ENCODE data around the gene PLXNA2.

PLXNA2 gene

DNA sequence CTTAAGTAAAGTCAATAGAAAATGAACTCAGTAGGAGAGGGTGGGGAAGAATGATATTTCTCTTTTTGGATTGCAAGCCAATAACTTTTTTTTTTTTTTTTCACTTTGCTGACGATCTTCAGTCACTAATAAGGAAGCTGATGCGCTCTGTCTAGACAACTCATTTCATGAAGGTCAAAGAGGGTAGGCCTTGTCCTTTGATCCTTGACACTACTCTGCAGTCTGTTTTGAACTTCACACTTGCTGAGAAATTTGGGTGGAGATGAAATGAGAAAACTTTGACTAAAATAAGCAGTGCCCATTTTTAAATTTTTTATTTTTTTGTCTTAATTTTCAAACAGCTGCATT lies 20.9 kb upstream of the PLXNA2 start:
- H3K4me3 ChIP-seq (ENCODE audit: severe bottlenecking): no peak overlapping the region
- no peaks in the 10 kb centered on the region for H3K27me3 ChIP-seq (ENCODE audit: insufficient read depth, poor library complexity, severe bottlenecking)
- no peak for ATAC-seq (ENCODE audit: low read depth)
- DNase-seq (ENCODE audit: low spot score): no peak
- no peak overlapping the region for H3K27ac ChIP-seq (ENCODE audit: poor library complexity, severe bottlenecking)
- H3K9me3 ChIP-seq (ENCODE audit: severe bottlenecking): no peaks in the 10 kb centered on the region
- no peaks in the 10 kb centered on the region for H3K36me3 ChIP-seq (ENCODE audit: low read depth)
- H3K4me1 ChIP-seq (ENCODE audit: insufficient read depth, poor library complexity, severe bottlenecking): no peaks in the 10 kb centered on the region
- TF ChIP-seq, protein P1, sequence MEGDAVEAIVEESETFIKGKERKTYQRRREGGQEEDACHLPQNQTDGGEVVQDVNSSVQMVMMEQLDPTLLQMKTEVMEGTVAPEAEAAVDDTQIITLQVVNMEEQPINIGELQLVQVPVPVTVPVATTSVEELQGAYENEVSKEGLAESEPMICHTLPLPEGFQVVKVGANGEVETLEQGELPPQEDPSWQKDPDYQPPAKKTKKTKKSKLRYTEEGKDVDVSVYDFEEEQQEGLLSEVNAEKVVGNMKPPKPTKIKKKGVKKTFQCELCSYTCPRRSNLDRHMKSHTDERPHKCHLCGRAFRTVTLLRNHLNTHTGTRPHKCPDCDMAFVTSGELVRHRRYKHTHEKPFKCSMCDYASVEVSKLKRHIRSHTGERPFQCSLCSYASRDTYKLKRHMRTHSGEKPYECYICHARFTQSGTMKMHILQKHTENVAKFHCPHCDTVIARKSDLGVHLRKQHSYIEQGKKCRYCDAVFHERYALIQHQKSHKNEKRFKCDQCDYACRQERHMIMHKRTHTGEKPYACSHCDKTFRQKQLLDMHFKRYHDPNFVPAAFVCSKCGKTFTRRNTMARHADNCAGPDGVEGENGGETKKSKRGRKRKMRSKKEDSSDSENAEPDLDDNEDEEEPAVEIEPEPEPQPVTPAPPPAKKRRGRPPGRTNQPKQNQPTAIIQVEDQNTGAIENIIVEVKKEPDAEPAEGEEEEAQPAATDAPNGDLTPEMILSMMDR (IDR thresholded peaks at IDR 0.05; ENCODE audit: poor library complexity, severe bottlenecking): no peak

DNA sequence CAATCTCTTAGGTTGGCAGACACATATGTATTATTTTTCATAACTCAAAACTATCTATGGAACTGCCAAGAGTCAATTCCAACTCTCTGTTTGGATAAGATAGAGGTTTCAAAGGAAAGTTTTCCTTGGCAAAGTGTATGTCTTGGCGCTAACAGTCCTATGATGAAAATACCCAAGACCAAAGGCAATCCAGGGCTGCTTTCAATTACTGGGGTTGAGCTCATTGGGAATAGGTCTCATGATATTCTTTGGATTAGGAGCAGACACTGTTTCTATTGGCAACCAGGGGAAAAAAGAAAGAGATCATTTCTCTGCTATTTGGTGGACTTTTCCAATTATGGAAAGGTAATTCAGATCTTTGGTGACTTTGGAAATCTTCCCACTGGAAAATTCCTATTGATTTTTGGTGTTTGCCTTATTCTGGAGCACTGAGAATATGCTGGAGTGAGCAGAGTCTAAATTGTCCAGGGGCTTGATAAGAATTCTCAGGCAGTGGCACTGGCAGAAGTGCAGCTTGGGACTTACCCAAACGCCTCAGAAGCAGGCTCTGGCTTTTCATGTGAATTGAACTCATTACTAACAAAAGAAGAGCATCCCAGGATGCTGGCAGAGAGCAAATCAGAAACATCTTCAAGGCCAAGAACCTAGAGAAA lies 20.4 kb upstream of the PLXNA2 start:
- ATAC-seq (ENCODE audit: low read depth): no peak
- H3K9me3 ChIP-seq (ENCODE audit: severe bottlenecking): no peaks in the 10 kb centered on the region

DNA sequence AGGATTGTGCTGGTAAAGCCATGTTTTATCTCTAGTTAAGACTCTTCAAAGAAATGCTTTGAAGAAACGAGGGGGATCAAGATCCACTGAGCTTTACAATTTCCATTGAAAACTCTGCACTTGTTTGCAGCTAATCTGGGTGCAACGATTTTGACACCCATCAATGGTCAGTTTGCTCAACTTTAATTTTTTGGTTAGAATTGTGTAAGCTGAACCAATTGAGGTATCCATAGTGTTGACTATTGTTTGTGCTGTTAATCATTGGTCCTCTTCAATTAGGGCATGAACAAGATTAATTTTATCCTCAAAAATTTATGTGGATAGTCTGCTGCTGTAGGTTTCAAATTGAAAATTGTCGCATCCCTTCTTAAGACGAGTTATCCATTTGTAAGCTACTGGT lies 17.7 kb upstream of the PLXNA2 start:
- DNase-seq (ENCODE audit: low spot score): no peak
- no peak overlapping the region for H3K27ac ChIP-seq (ENCODE audit: poor library complexity, severe bottlenecking)
- no peaks in the 10 kb centered on the region for H3K36me3 ChIP-seq (ENCODE audit: low read depth)
- H3K9me3 ChIP-seq (ENCODE audit: severe bottlenecking): no peaks in the 10 kb centered on the region
- H3K27me3 ChIP-seq (ENCODE audit: insufficient read depth, poor library complexity, severe bottlenecking): no peaks in the 10 kb centered on the region
- no peak for ATAC-seq (ENCODE audit: low read depth)
- H3K4me1 ChIP-seq (ENCODE audit: insufficient read depth, poor library complexity, severe bottlenecking): no peaks in the 10 kb centered on the region
- TF ChIP-seq, protein P1 (IDR thresholded peaks at IDR 0.05; ENCODE audit: poor library complexity, severe bottlenecking): no peak
- no peak overlapping the region for H3K4me3 ChIP-seq (ENCODE audit: severe bottlenecking)

More for the DNA sequence above, 20.4 kb upstream of the PLXNA2 start:
- DNase-seq (ENCODE audit: low spot score): no peak
- TF ChIP-seq, protein P1 (IDR thresholded peaks at IDR 0.05; ENCODE audit: poor library complexity, severe bottlenecking): no peak
- Histone ChIP-seq H3K36me3 (ENCODE audit: low read depth) (no peaks in the 10 kb centered on the region), H3K27me3 (ENCODE audit: insufficient read depth, poor library complexity, severe bottlenecking) (no peaks in the 10 kb centered on the region), H3K4me3 (ENCODE audit: severe bottlenecking) (no peak overlapping the region), H3K27ac (ENCODE audit: poor library complexity, severe bottlenecking) (no peak overlapping the region), H3K4me1 (ENCODE audit: insufficient read depth, poor library complexity, severe bottlenecking) (no peaks in the 10 kb centered on the region)

DNA sequence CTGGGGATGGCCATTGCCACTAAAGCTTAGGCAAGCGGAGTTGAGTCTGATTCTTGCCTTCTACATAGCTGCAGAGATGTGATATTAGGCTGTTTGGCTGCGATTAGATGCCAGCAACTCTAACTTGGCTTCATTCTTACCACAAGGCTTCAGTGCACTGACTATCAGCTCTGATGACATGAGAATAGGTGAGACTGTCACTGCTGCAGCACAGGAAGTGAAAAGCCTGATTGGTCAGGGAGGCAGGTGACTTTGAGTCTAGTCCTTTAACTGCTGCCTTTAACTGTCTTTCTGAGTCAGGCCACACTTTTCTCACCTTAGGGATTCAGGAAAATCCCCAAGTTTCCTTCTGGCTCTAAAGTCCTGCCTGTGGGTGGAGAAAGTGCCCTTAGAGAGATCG lies 14.1 kb upstream of the PLXNA2 start:
- H3K36me3 ChIP-seq (ENCODE audit: low read depth): no peaks in the 10 kb centered on the region
- no peak overlapping the region for H3K27ac ChIP-seq (ENCODE audit: poor library complexity, severe bottlenecking)
- H3K27me3 ChIP-seq (ENCODE audit: insufficient read depth, poor library complexity, severe bottlenecking): no peaks in the 10 kb centered on the region
- TF ChIP-seq, protein P1 (IDR thresholded peaks at IDR 0.05; ENCODE audit: poor library complexity, severe bottlenecking): no peak
- ATAC-seq (ENCODE audit: low read depth) (no peak), DNase-seq (ENCODE audit: low spot score) (no peak)
- H3K9me3 ChIP-seq (ENCODE audit: severe bottlenecking): no peaks in the 10 kb centered on the region
- H3K4me3 ChIP-seq (ENCODE audit: severe bottlenecking): no peak overlapping the region
- H3K4me1 ChIP-seq (ENCODE audit: insufficient read depth, poor library complexity, severe bottlenecking): no peaks in the 10 kb centered on the region

DNA sequence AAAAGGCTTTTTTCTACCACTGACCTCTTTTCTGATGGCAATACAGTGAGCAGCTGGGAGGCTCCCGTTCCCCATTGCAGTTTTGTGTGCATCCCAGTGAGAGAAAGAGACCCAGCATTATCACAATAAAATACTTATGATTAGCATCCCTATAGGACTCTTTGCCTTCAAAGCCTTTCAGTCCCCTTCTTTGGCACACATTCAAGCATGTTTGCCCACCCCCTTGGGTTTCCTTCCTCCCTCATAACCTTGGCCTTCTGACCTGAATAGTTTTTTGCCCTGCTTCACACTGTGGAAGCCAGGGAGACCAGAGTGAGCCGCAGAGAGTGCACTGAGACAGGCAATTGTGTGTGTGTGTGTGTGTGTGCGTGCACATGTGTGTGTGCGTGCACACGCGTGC lies 13.2 kb upstream of the PLXNA2 start:
- Histone ChIP-seq H3K27ac (ENCODE audit: poor library complexity, severe bottlenecking) (no peak overlapping the region), H3K9me3 (ENCODE audit: severe bottlenecking) (no peaks in the 10 kb centered on the region), H3K4me1 (ENCODE audit: insufficient read depth, poor library complexity, severe bottlenecking) (no peaks in the 10 kb centered on the region), H3K36me3 (ENCODE audit: low read depth) (no peaks in the 10 kb centered on the region), H3K27me3 (ENCODE audit: insufficient read depth, poor library complexity, severe bottlenecking) (no peaks in the 10 kb centered on the region), H3K4me3 (ENCODE audit: severe bottlenecking) (no peak overlapping the region)
- DNase-seq (ENCODE audit: low spot score) (no peak), ATAC-seq (ENCODE audit: low read depth) (no peak)
- TF ChIP-seq, protein P1 (IDR thresholded peaks at IDR 0.05; ENCODE audit: poor library complexity, severe bottlenecking): no peak
